ENCODE measurements around the gene TP53AIP1.
"Not testable (repeated sequence)": the region's sequence is repeated elsewhere in the genome, so short reads cannot be mapped to it uniquely, and the experiment has no call there.

The TP53AIP1 gene

DNA sequence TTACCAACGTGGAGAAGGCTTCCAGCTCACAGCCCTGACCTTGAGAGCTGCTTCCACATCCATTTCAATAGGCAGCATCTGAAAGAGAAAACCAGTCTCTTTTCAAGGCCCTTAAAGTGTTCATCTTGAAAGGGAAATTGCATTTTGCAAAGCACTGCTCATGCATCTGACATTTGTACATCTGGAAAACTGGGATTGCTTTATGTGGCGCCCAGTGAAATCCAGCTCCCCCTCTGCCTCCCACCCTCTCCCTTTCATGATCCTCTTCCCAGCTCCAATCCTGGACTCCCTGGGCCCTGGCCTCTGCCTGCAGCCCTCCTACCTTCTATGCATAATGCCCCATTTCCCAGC is 17.4 kb downstream of the TP53AIP1 start:
- no peak for DNase-seq (ENCODE audit: low read depth)

- no peak for DNase-seq (ENCODE audit: low read depth)
These were observed 18.0 kb downstream of the TP53AIP1 start for GRCh38 chr11:128924510-128925249.

DNA sequence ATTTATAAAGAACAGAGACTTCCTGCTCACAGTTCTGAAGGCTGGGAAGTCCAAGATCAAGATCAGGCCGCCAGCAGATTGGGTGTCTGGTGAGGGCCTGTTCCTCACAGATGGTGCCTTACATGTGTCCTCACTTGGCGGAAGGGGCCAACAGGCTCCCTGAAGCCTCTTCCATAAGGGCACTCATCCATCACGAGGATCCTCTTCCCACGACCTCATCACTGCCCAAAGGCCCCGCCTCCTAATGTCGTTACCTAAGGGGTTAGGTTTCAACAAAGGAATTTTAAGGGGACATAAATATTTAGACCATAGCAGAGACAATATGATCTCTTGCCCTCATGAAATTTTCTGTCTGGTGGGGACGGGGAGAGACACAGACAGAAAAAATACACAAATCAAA is 18.6 kb downstream of the TP53AIP1 start:
- DNase-seq (ENCODE audit: low read depth), result no peak

DNA sequence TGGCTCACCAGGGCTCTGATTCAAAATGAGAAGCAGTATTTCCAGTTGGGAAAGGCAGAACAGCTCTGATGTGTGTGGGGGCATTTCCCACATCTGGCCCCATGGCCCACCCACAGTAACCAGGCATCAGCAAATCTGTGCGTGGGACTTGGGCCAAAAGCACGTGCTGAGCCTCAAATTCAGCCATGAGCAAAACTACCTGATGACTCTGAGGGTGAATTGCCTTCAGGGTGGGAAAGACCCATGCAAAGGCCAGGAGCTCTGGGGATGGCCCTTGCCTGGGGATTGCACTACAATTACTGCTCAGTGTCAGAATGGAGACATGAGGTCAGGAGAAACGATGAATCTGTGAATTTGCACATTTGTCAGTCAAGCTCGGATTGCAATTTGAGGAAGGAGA is 20.9 kb downstream of the TP53AIP1 start:
- DNase-seq (ENCODE audit: low read depth), result no peak

DNA sequence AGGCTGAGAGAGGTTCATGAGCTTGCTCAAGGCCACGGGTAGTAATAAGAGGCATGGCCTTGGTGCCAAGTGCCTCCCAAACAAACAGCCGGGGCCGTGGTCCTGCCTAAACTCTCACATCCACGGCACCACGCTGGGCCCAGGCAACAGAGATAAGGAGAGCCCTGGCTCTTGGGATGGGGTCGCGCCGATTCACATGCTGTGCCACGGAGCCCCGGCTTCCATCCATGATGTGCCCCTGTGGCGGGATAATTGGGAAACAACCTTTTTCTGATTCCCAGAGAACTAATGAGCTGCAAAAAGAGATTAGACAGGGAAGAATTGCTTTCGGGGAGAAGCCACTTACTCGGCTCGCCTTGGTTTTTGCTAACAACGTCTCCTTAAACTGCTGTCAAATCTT is 22.0 kb downstream of the TP53AIP1 start:
- no peak for DNase-seq (ENCODE audit: low read depth)

- DNase-seq (ENCODE audit: low read depth), result not testable (repeated sequence)
These were observed 23.0 kb downstream of the TP53AIP1 start for GRCh38 chr11:128919635-128920034.

GRCh38 chr11:128919216-128919615 is 23.5 kb downstream of the TP53AIP1 start:
- DNase-seq (ENCODE audit: low read depth), result no peak

GRCh38 chr11:128917144-128917724 is 25.4 kb downstream of the TP53AIP1 start:
- no peak for DNase-seq (ENCODE audit: low read depth)

GRCh38 chr11:128916681-128917080 is 26.0 kb downstream of the TP53AIP1 start:
- DNase-seq (ENCODE audit: low read depth), result no peak

DNA sequence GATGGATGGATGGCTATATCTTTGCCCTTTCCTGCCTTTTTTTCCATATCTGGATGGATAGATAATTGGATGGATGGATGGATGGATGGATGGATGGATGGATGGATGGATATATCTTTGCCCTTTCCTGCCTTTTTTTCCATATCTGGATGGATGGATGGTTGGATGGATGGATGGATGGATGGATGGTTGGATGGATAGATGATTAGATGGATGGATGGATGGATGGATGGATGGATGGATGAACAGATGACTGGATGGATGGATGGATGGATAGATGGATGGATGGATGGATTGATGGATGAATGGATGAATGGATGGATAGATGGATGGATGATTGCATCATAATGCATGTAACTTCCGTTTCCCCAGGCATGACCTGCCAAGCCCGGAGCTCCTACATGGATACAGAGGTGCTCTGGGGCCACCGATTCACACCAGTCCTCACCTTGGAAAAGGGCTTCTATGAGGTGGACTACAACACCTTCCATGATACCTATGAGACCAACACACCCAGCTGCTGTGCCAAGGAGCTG is 26.6 kb downstream of the TP53AIP1 start:
- no peak for DNase-seq (ENCODE audit: low read depth)

- DNase-seq (ENCODE audit: low read depth), result no peak
These were observed 27.5 kb downstream of the TP53AIP1 start for GRCh38 chr11:128915149-128915521.

GRCh38 chr11:128914216-128915148 is 28.2 kb downstream of the TP53AIP1 start:
- DNase-seq (ENCODE audit: low read depth), result no peak

GRCh38 chr11:128913806-128914205 is 28.9 kb downstream of the TP53AIP1 start:
- no peak for DNase-seq (ENCODE audit: low read depth)

- no peak for DNase-seq (ENCODE audit: low read depth)
These were observed 31.0 kb downstream of the TP53AIP1 start for GRCh38 chr11:128911701-128912100.

GRCh38 chr11:128911239-128911638 is 31.4 kb downstream of the TP53AIP1 start:
- no peak for DNase-seq (ENCODE audit: low read depth)

DNA sequence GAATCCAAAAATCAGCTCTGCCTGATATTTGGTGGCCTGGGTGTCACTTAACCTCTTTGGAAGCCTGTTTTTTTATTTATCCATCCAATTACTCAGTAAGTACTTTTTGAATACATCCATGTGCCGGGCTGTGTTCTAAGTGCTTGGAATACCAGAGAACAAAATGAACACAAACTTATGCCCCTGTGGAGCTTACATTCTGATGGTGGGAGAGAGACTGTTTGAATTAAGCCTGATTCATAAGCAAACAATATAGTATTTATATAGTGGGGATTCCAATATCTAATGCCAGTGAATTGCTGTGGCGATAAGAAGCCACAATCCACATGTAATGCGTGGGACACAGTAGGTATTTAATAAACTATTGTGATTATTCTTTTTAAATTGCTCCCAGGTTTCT is 32.1 kb downstream of the TP53AIP1 start:
- no peak for DNase-seq (ENCODE audit: low read depth)

DNA sequence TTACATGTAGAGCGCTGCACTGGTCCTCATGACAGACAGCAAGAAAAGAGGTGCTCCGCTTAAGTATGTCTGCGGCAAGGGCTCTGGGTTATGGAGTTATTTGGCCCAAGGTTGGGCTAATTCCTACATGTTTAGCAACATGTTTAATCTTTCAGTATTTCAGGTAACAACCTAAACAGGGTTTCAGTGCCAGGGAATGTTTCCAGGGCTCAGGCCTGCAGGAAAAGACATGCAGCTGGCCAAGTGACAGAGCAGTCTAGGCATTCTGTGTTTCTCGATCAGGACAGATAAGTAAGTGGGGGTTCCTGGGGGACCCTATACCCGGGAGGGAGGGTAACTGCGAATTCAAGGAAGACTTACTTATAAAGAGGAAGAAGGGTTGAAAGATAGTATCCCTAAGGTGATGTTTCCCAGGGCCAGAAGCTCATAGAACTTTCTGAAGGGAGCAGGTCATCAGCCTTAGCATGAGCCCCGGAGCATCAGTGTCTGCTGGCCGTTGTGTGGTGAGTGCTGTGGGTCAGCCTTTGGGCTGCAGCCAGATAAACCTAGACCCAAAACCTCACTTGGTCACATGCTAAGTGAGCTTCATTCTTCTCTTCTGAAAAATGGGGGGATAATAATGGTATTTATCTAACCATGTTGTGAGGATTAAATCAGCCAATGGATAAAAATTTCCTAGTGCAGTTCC is 33.1 kb downstream of the TP53AIP1 start:
- DNase-seq (ENCODE audit: low read depth), result no peak

DNA sequence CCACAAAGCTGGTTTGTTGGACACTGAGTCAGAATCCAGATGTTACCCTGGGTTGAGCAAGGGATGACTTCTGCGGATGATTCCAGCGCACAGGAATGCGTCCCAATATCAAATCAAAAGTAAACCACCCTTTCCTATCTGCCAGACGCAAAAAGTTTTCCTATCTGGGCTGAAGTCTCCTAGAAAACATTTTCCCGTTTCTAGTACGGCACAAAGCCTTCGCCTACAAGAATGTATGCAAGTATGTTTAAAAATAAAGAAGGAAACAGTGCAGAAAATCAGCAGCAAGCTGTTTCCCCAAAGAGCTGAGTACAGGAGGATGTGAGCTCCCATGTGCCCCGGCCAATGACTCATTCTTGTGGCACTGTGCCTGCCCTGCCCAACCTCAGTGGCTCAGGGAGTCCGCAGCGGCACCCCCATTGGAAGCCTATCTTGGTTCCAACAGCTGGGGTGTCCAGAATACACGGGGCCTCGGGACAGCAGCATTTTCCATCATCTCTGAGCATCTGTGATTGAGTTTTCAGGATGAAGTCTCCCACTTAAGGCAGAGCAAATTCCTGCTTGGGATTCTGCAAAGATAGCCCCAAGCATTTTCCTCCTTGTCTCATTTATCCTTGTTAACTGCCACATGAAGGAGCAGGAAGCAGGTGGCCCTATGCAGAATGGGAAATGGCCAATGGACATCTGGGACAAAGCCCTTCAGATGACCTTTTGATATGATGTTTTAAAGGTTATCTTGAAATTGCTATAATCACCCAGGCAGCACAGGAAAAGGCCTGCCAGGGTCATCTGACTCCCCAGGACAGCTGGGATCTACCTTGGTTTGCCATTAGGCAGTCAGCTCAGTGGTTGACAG is 34.1 kb downstream of the TP53AIP1 start:
- DNase-seq (ENCODE audit: low read depth), result peak; percentile 90

DNA sequence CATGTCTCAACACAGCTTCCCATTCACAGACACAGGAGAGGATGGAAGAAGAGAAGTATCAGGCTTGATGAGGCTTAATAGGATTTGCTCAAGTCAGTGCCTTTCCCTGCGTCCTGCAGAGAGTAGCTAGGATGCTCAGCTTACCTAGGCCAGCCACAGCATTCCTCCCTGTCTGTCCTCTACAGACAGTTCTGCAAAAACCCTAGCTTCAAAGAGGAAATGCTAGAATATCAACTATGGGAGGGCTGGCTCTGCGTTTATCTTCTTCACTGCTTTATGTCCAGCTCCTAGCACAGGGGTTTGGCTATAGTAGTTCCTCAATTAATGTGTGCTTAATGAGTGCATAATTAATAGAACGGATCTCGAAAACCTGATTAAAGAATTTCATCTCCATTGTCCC is 35.1 kb downstream of the TP53AIP1 start:
- no peak for DNase-seq (ENCODE audit: low read depth)

GRCh38 chr11:128906185-128907050 is 36.3 kb downstream of the TP53AIP1 start:
- DNase-seq (ENCODE audit: low read depth), result no peak

Measured in HS-5 (cell line).